Measurements from ENCODE around the gene ZNF292.
A peak's percentile ranks its signal among the peaks of the same experiment; 100 is the strongest.

Gene ZNF292

GRCh38 chr6:87214831-87215230 is 59.5 kb downstream of the ZNF292 start:
- H4K91ac ChIP-seq (ENCODE audit: low read depth, low read length), result no peak overlapping the region
- H3K4me2 ChIP-seq (ENCODE audit: low read length), result no peak overlapping the region
- H3K79me1 ChIP-seq (ENCODE audit: low read length), result peaks cover 2% of the 10 kb centered on the region
- no peak overlapping the region for H4K12ac ChIP-seq (ENCODE audit: low read depth, low read length)
- no peak overlapping the region for H2BK120ac ChIP-seq (ENCODE audit: insufficient read depth, low read length, poor library complexity)
- no peak overlapping the region for H3K4me3 ChIP-seq (ENCODE audit: low read depth, low read length)
- no peaks in the 10 kb centered on the region for H3K9me3 ChIP-seq (ENCODE audit: insufficient read depth, low read depth, low read length)
- H2BK5ac ChIP-seq (ENCODE audit: low read depth, low read length, poor library complexity), result no peak overlapping the region
- H3K36me3 ChIP-seq (ENCODE audit: control insufficient read depth in 1 of 2, insufficient read depth in 2 of 2, low read length in 2 of 2), result peaks cover 2% of the 10 kb centered on the region in 2 experiments
- DNase-seq, result no peak
- H3K18ac ChIP-seq (ENCODE audit: low read length), result no peak overlapping the region
- H2AFZ ChIP-seq (ENCODE audit: insufficient read depth, low read length, poor library complexity), result no peak overlapping the region
- H3K4ac ChIP-seq (ENCODE audit: low read depth, low read length), result no peak overlapping the region
- H4K8ac ChIP-seq (ENCODE audit: low read depth, low read length), result no peak overlapping the region
- H3K27me3 ChIP-seq (ENCODE audit: insufficient read depth, low read length), result no peaks in the 10 kb centered on the region
- no peak overlapping the region for H3K23ac ChIP-seq (ENCODE audit: low read length)
- peak overlapping the region; percentile 81 for H3K27ac ChIP-seq (ENCODE audit: low read depth, low read length)
- H2BK12ac ChIP-seq (ENCODE audit: low read length), result no peak overlapping the region
- peaks cover 4% of the 10 kb centered on the region in 2 experiments for H3K4me1 ChIP-seq (ENCODE audit: control insufficient read depth in 1 of 2, insufficient read depth in 2 of 2, low read length in 2 of 2)
- no peak overlapping the region for H3K14ac ChIP-seq (ENCODE audit: low read length)
- no peak overlapping the region for H3K9ac ChIP-seq (ENCODE audit: low read length)
- no peak overlapping the region for H2AK5ac ChIP-seq (ENCODE audit: low read length)
- H3K79me2 ChIP-seq (ENCODE audit: control insufficient read depth, insufficient read depth, low read length, poor library complexity), result no peaks in the 10 kb centered on the region

GRCh38 chr6:87220997-87221396 is 65.6 kb downstream of the ZNF292 start:
- H2AK5ac ChIP-seq (ENCODE audit: low read length), result no peak overlapping the region

GRCh38 chr6:87222676-87223075 is 67.3 kb downstream of the ZNF292 start:
- DNase-seq, result no peak
- no peak overlapping the region for H4K12ac ChIP-seq (ENCODE audit: low read depth, low read length)
- no peak overlapping the region for H3K9ac ChIP-seq (ENCODE audit: low read length)
- no peak overlapping the region for H2AK5ac ChIP-seq (ENCODE audit: low read length)
- no peak overlapping the region for H4K8ac ChIP-seq (ENCODE audit: low read depth, low read length)
- H3K4me2 ChIP-seq (ENCODE audit: low read length), result no peak overlapping the region
- no peak overlapping the region for H2BK120ac ChIP-seq (ENCODE audit: insufficient read depth, low read length, poor library complexity)
- no peak overlapping the region for H4K91ac ChIP-seq (ENCODE audit: low read depth, low read length)
- H3K36me3 ChIP-seq (ENCODE audit: control insufficient read depth in 1 of 2, insufficient read depth in 2 of 2, low read length in 2 of 2), result peaks cover 9 to 10% of the 10 kb centered on the region in 2 experiments
- H3K23ac ChIP-seq (ENCODE audit: low read length), result no peak overlapping the region
- no peaks in the 10 kb centered on the region for H3K9me3 ChIP-seq (ENCODE audit: insufficient read depth, low read depth, low read length)
- no peak overlapping the region for H2BK12ac ChIP-seq (ENCODE audit: low read length)
- H3K18ac ChIP-seq (ENCODE audit: low read length), result no peak overlapping the region
- no peak overlapping the region for H3K14ac ChIP-seq (ENCODE audit: low read length)
- no peaks in the 10 kb centered on the region for H3K27me3 ChIP-seq (ENCODE audit: insufficient read depth, low read length)
- WGBS (ENCODE audit: extremely low coverage, insufficient coverage, insufficient read length), result no CpG with 5 or more reads among the region's 1 CpG
- no peak overlapping the region for H2AFZ ChIP-seq (ENCODE audit: insufficient read depth, low read length, poor library complexity)
- H3K4me3 ChIP-seq (ENCODE audit: low read depth, low read length), result no peak overlapping the region
- no peak overlapping the region for H2BK5ac ChIP-seq (ENCODE audit: low read depth, low read length, poor library complexity)
- no peaks in the 10 kb centered on the region for H3K4me1 ChIP-seq (ENCODE audit: control insufficient read depth in 1 of 2, insufficient read depth in 2 of 2, low read length in 2 of 2)
- no peaks in the 10 kb centered on the region for H3K79me1 ChIP-seq (ENCODE audit: low read length)
- H3K27ac ChIP-seq (ENCODE audit: low read depth, low read length), result no peak overlapping the region
- no peaks in the 10 kb centered on the region for H3K79me2 ChIP-seq (ENCODE audit: control insufficient read depth, insufficient read depth, low read length, poor library complexity)
- no peak overlapping the region for H3K4ac ChIP-seq (ENCODE audit: low read depth, low read length)

More at GRCh38 chr6:87220997-87221396, 65.6 kb downstream of the ZNF292 start:
- H3K9me3 ChIP-seq (ENCODE audit: insufficient read depth, low read depth, low read length), result no peaks in the 10 kb centered on the region
- no peak overlapping the region for H3K4ac ChIP-seq (ENCODE audit: low read depth, low read length)
- no peak overlapping the region for H2AFZ ChIP-seq (ENCODE audit: insufficient read depth, low read length, poor library complexity)
- no peak overlapping the region for H3K18ac ChIP-seq (ENCODE audit: low read length)
- no peaks in the 10 kb centered on the region for H3K27me3 ChIP-seq (ENCODE audit: insufficient read depth, low read length)
- WGBS (ENCODE audit: extremely low coverage, insufficient coverage, insufficient read length), result no CpG with 5 or more reads among the region's 1 CpG
- H3K4me1 ChIP-seq (ENCODE audit: control insufficient read depth in 1 of 2, insufficient read depth in 2 of 2, low read length in 2 of 2), result no peaks in the 10 kb centered on the region
- H2BK120ac ChIP-seq (ENCODE audit: insufficient read depth, low read length, poor library complexity), result no peak overlapping the region
- no peak overlapping the region for H3K4me3 ChIP-seq (ENCODE audit: low read depth, low read length)
- H3K23ac ChIP-seq (ENCODE audit: low read length), result no peak overlapping the region
- H2BK5ac ChIP-seq (ENCODE audit: low read depth, low read length, poor library complexity), result no peak overlapping the region
- DNase-seq, result no peak
- H3K14ac ChIP-seq (ENCODE audit: low read length), result no peak overlapping the region
- no peak overlapping the region for H4K8ac ChIP-seq (ENCODE audit: low read depth, low read length)
- H3K4me2 ChIP-seq (ENCODE audit: low read length), result no peak overlapping the region
- H4K12ac ChIP-seq (ENCODE audit: low read depth, low read length), result no peak overlapping the region
- H3K79me1 ChIP-seq (ENCODE audit: low read length), result no peaks in the 10 kb centered on the region
- H3K36me3 ChIP-seq (ENCODE audit: control insufficient read depth in 1 of 2, insufficient read depth in 2 of 2, low read length in 2 of 2), result peaks cover 7 to 9% of the 10 kb centered on the region in 2 experiments
- H3K9ac ChIP-seq (ENCODE audit: low read length), result no peak overlapping the region
- no peak overlapping the region for H4K91ac ChIP-seq (ENCODE audit: low read depth, low read length)
- no peak overlapping the region for H3K27ac ChIP-seq (ENCODE audit: low read depth, low read length)
- H2BK12ac ChIP-seq (ENCODE audit: low read length), result no peak overlapping the region
- no peaks in the 10 kb centered on the region for H3K79me2 ChIP-seq (ENCODE audit: control insufficient read depth, insufficient read depth, low read length, poor library complexity)

GRCh38 chr6:87224971-87225370 is 69.6 kb downstream of the ZNF292 start:
- no peak overlapping the region for H3K18ac ChIP-seq (ENCODE audit: low read length)
- H3K4me3 ChIP-seq (ENCODE audit: low read depth, low read length), result no peak overlapping the region
- no peak overlapping the region for H2BK12ac ChIP-seq (ENCODE audit: low read length)
- no peak overlapping the region for H3K4ac ChIP-seq (ENCODE audit: low read depth, low read length)
- no peaks in the 10 kb centered on the region for H3K9me3 ChIP-seq (ENCODE audit: insufficient read depth, low read depth, low read length)
- no peak overlapping the region for H3K23ac ChIP-seq (ENCODE audit: low read length)
- H2AFZ ChIP-seq (ENCODE audit: insufficient read depth, low read length, poor library complexity), result no peak overlapping the region
- no peak for DNase-seq
- H3K14ac ChIP-seq (ENCODE audit: low read length), result no peak overlapping the region
- no peak overlapping the region for H2BK5ac ChIP-seq (ENCODE audit: low read depth, low read length, poor library complexity)
- H4K12ac ChIP-seq (ENCODE audit: low read depth, low read length), result no peak overlapping the region
- no peaks in the 10 kb centered on the region for H3K79me1 ChIP-seq (ENCODE audit: low read length)
- WGBS (ENCODE audit: extremely low coverage, insufficient coverage, insufficient read length), result no CpG with 5 or more reads among the region's 1 CpG
- H3K4me2 ChIP-seq (ENCODE audit: low read length), result no peak overlapping the region
- no peak overlapping the region for H2AK5ac ChIP-seq (ENCODE audit: low read length)
- H3K27ac ChIP-seq (ENCODE audit: low read depth, low read length), result no peak overlapping the region
- no peak overlapping the region for H3K9ac ChIP-seq (ENCODE audit: low read length)
- H2BK120ac ChIP-seq (ENCODE audit: insufficient read depth, low read length, poor library complexity), result no peak overlapping the region
- H3K36me3 ChIP-seq (ENCODE audit: control insufficient read depth in 1 of 2, insufficient read depth in 2 of 2, low read length in 2 of 2), result peaks cover 7% of the 10 kb centered on the region in 2 experiments
- H4K8ac ChIP-seq (ENCODE audit: low read depth, low read length), result no peak overlapping the region
- H3K4me1 ChIP-seq (ENCODE audit: control insufficient read depth in 1 of 2, insufficient read depth in 2 of 2, low read length in 2 of 2), result no peaks in the 10 kb centered on the region
- H3K27me3 ChIP-seq (ENCODE audit: insufficient read depth, low read length), result no peaks in the 10 kb centered on the region
- no peak overlapping the region for H4K91ac ChIP-seq (ENCODE audit: low read depth, low read length)
- no peaks in the 10 kb centered on the region for H3K79me2 ChIP-seq (ENCODE audit: control insufficient read depth, insufficient read depth, low read length, poor library complexity)

All from trophoblast cell (in vitro differentiated cells and primary cell).